A673 (cell line): ENCODE measurements around the gene ADNP2. TPM values are rescaled to one million over a fixed set of nuclear protein-coding genes. Genes with fewer than 3 reads are reported as not detected.

Source experiments
- BruUV-seq: library from RNA; stranded (reverse); fragments of 400-500 nt; replicated peaks from 2 replicates; lab custom pipeline; 2021; lab: Mats Ljungman, UMichigan
- CTCF ChIA-PET: fragments of 300-600 bp; sonication (Branson Sonifier 250); formaldehyde crosslinking; loops from one replicate; lab custom pipeline; 2022; ENCODE audit warnings: antibody characterized with exemption; lab: Charles Lee
- POLR2A ChIA-PET: fragments of 300-600 bp; sonication (Branson Sonifier 250); formaldehyde crosslinking; loops from one replicate; lab custom pipeline; 2022; ENCODE audit warnings: antibody characterized with exemption; ENCODE audit not compliant: low non-redundant PET; lab: Charles Lee
- DNase-seq: peaks from one replicate; pipeline ENCODE4 v3.0.0-alpha.2; 2015; ENCODE audit warnings: low spot score
- H3K27ac ChIP-seq: fragments of 200-600 bp; sonication (generic); 2 replicates; pipeline ENCODE4 v1.5.1; 2016; ENCODE audit warnings: mixed run types, low read depth, mild to moderate bottlenecking, mixed read lengths, antibody characterized with exemption, low read length; ENCODE audit not compliant: poor library complexity, severe bottlenecking
- H3K27me3 ChIP-seq: fragments of 200-600 bp; sonication (generic); replicated peaks from 2 replicates; pipeline ENCODE4 v1.6.1; 2017; ENCODE audit warnings: mixed run types, low read depth, mild to moderate bottlenecking, mixed read lengths, antibody characterized with exemption, low read length; ENCODE audit not compliant: insufficient read depth, poor library complexity
- H3K36me3 ChIP-seq: fragments of 200-600 bp; sonication (generic); 2 replicates; pipeline ENCODE4 v1.6.1; 2016; ENCODE audit warnings: mixed run types, mild to moderate bottlenecking, mixed read lengths, antibody characterized with exemption, low read length; ENCODE audit not compliant: insufficient read depth, poor library complexity, severe bottlenecking
- H3K4me1 ChIP-seq: fragments of 200-600 bp; sonication (generic); 2 replicates; pipeline ENCODE4 v1.6.1; 2017; ENCODE audit warnings: mixed run types, mild to moderate bottlenecking, mixed read lengths, antibody characterized with exemption, low read length; ENCODE audit not compliant: insufficient read depth, poor library complexity, severe bottlenecking
- H3K4me3 ChIP-seq: fragments of 200-600 bp; sonication (generic); 2 replicates; pipeline ENCODE4 v1.5.1; 2016; ENCODE audit warnings: low read depth, mixed run types, mild to moderate bottlenecking, mixed read lengths, low read length; ENCODE audit not compliant: poor library complexity, severe bottlenecking
- H3K9me3 ChIP-seq: fragments of 200-600 bp; sonication (generic); 2 replicates; pipeline ENCODE4 v1.6.1; 2016; ENCODE audit warnings: mixed run types, low read depth, mild to moderate bottlenecking, mixed read lengths, antibody characterized with exemption, low read length; ENCODE audit not compliant: poor library complexity, severe bottlenecking
- CTCF ChIP-seq: fragments of 300-800, 200-600 bp; sonication (generic); conservative IDR thresholded peaks from 2 replicates; pipeline ENCODE4 v1.5.1; 2017; ENCODE audit warnings: low read depth, mild to moderate bottlenecking, antibody characterized with exemption, low read length, moderate library complexity, mixed read lengths
- EZH2 ChIP-seq: fragments of 200-600 bp; sonication (generic); IDR thresholded peaks from 2 replicates; pipeline ENCODE4 v1.6.1; 2017; ENCODE audit warnings: borderline replicate concordance, low read depth, mild to moderate bottlenecking, mixed read lengths, antibody characterized with exemption, low read length; ENCODE audit not compliant: poor library complexity, severe bottlenecking
- intact Hi-C: fragments of 100-400 bp; cut with micrococcal nuclease; formaldehyde crosslinking; loops from one replicate; pipeline ENCODE4 v1.10.0; 2022; ENCODE audit not compliant: unreplicated experiment
- total RNA-seq: library from RNA; stranded (reverse); gene quantifications from 2 replicates; pipeline ENCODE4 v1.2.3, GENCODE V29; 2021

ADNP2 gene
- total RNA-seq, 1 experiment from 2014 or later = 27.5 TPM

- TF ChIP-seq CTCF (no peak), EZH2 (no peak)
- H3K27me3 ChIP-seq = no peaks in the 10 kb centered on the region
- intact Hi-C loops = no loop called here
- no peak overlapping the region for H3K27ac ChIP-seq
- DNase-seq = no peak
- POLR2A ChIA-PET = no interaction called here
- H3K4me3 ChIP-seq = no peak overlapping the region
- H3K36me3 ChIP-seq = no peaks in the 10 kb centered on the region
- CTCF ChIA-PET = no interaction called here
- no peaks in the 10 kb centered on the region for H3K4me1 ChIP-seq
- no peaks in the 10 kb centered on the region for H3K9me3 ChIP-seq
- BruUV-seq = no TSS peak
Observed at GRCh38 chr18:80178935-80179818, 70.1 kb downstream of the ADNP2 start.

- CTCF ChIA-PET = no interaction called here
- no TSS peak for BruUV-seq
- no peaks in the 10 kb centered on the region for H3K9me3 ChIP-seq
- no peak for TF ChIP-seq CTCF
- TF ChIP-seq EZH2 = no peak
- DNase-seq = no peak
- no peak overlapping the region for H3K4me3 ChIP-seq
- H3K36me3 ChIP-seq = no peaks in the 10 kb centered on the region
- intact Hi-C loops = no loop called here
- H3K27ac ChIP-seq = no peak overlapping the region
- POLR2A ChIA-PET = no interaction called here
- H3K27me3 ChIP-seq = no peaks in the 10 kb centered on the region
- no peaks in the 10 kb centered on the region for H3K4me1 ChIP-seq
Observed at GRCh38 chr18:80179857-80180558, 70.9 kb downstream of the ADNP2 start.

- no peaks in the 10 kb centered on the region for H3K9me3 ChIP-seq
- H3K27me3 ChIP-seq = no peaks in the 10 kb centered on the region
- CTCF ChIA-PET = no interaction called here
- POLR2A ChIA-PET = no interaction called here
- no peaks in the 10 kb centered on the region for H3K36me3 ChIP-seq
- no TSS peak for BruUV-seq
- intact Hi-C loops = no loop called here
- no peaks in the 10 kb centered on the region for H3K4me1 ChIP-seq
- H3K27ac ChIP-seq = no peak overlapping the region
- no peak for TF ChIP-seq EZH2
- no peak for TF ChIP-seq CTCF
- no peak for DNase-seq
- H3K4me3 ChIP-seq = no peak overlapping the region
Observed at GRCh38 chr18:80180778-80181564, 71.9 kb downstream of the ADNP2 start.
